ENCODE results near the gene NUCB1. TPM values are rescaled to one million over a fixed set of nuclear protein-coding genes. Genes with fewer than 3 reads are reported as not detected.
"Not testable (repeated sequence)": the region's sequence is repeated elsewhere in the genome, so short reads cannot be mapped to it uniquely, and the experiment has no call there.

NUCB1 gene
- total RNA-seq, 2 experiments from 2014 or later, result 229 to 236 TPM

GRCh38 chr19:48910803-48911202 is 10.7 kb downstream of the NUCB1 start:
- Mint-ChIP-seq H3K9me3 (ENCODE audit: insufficient read depth) (no peaks in the 10 kb centered on the region), H3K4me1 (ENCODE audit: low read depth) (peaks cover 2% of the 10 kb centered on the region), H3K36me3 (ENCODE audit: low read depth) (peaks cover 64% of the 10 kb centered on the region), H3K27me3 (ENCODE audit: low read depth) (no peaks in the 10 kb centered on the region), H3K27ac (no peak overlapping the region), H3K4me3 (no peak overlapping the region)
- ATAC-seq (no peak), DNase-seq (no peak)
- ChIA-PET CTCF (no interaction called here), POLR2A (interaction anchor here (1.0 to 1.6 kb wide), 2 partner anchors 10 to 14 kb away, joined by 3 to 4 read pairs; no protein-coding TSS in a partner anchor)

GRCh38 chr19:48913114-48913889 is 13.2 kb downstream of the NUCB1 start:
- Mint-ChIP-seq H3K27ac (no peak overlapping the region), H3K36me3 (ENCODE audit: low read depth) (peaks cover 59% of the 10 kb centered on the region), H3K4me1 (ENCODE audit: low read depth) (peaks cover 3% of the 10 kb centered on the region), H3K27me3 (ENCODE audit: low read depth) (no peaks in the 10 kb centered on the region), H3K9me3 (ENCODE audit: insufficient read depth) (no peaks in the 10 kb centered on the region), H3K4me3 (no peak overlapping the region)
- DNase-seq, result peak; percentile 39
- no peak for ATAC-seq
- POLR2A ChIA-PET, result interaction anchor here (0.6 to 1.3 kb wide), 2 partner anchors 9 to 39 kb away, joined by 3 read pairs; no protein-coding TSS in a partner anchor
- CTCF ChIA-PET, result interaction anchor here (1.7 kb wide), 1 partner anchor 57 kb away, joined by 5 read pairs; no protein-coding TSS in a partner anchor

- Mint-ChIP-seq H3K4me3 (no peak overlapping the region), H3K9me3 (ENCODE audit: insufficient read depth) (no peaks in the 10 kb centered on the region), H3K27ac (peak overlapping the region; percentile 34), H3K27me3 (ENCODE audit: low read depth) (no peaks in the 10 kb centered on the region), H3K4me1 (ENCODE audit: low read depth) (peaks cover 3% of the 10 kb centered on the region), H3K36me3 (ENCODE audit: low read depth) (peaks cover 60% of the 10 kb centered on the region)
- POLR2A ChIA-PET, result interaction anchor here (0.5 kb wide), 1 partner anchor 1986 kb away, joined by 3 read pairs; no protein-coding TSS in a partner anchor
- CTCF ChIA-PET, result interaction anchor here (1.7 kb wide), 1 partner anchor 56 kb away, joined by 5 read pairs; no protein-coding TSS in a partner anchor
- DNase-seq, result no peak
- ATAC-seq, result no peak
These were observed 14.1 kb downstream of the NUCB1 start for GRCh38 chr19:48914181-48914580.

GRCh38 chr19:48915757-48916156 is 15.6 kb downstream of the NUCB1 start:
- ChIA-PET POLR2A (no interaction called here), CTCF (interaction anchor here (2.1 kb wide), 1 partner anchor 55 kb away, joined by 5 read pairs; no protein-coding TSS in a partner anchor)
- Mint-ChIP-seq H3K36me3 (ENCODE audit: low read depth) (peaks cover 52% of the 10 kb centered on the region), H3K9me3 (ENCODE audit: insufficient read depth) (no peaks in the 10 kb centered on the region), H3K4me1 (ENCODE audit: low read depth) (peaks cover 3% of the 10 kb centered on the region), H3K27me3 (ENCODE audit: low read depth) (no peaks in the 10 kb centered on the region), H3K4me3 (no peak overlapping the region), H3K27ac (no peak overlapping the region)
- DNase-seq (no peak), ATAC-seq (no peak)

- Mint-ChIP-seq H3K4me3 (no peak overlapping the region), H3K27me3 (ENCODE audit: low read depth) (no peaks in the 10 kb centered on the region), H3K9me3 (ENCODE audit: insufficient read depth) (no peaks in the 10 kb centered on the region), H3K4me1 (ENCODE audit: low read depth) (peaks cover 3% of the 10 kb centered on the region), H3K36me3 (ENCODE audit: low read depth) (peaks cover 47% of the 10 kb centered on the region), H3K27ac (no peak overlapping the region)
- ATAC-seq, result no peak
- CTCF ChIA-PET, result interaction anchor here (1.1 to 2.1 kb wide), 3 partner anchors 28 to 122 kb away, joined by 3 to 5 read pairs (median 3); no protein-coding TSS in a partner anchor
- DNase-seq, result no peak
- POLR2A ChIA-PET, result no interaction called here
These were observed 18.0 kb downstream of the NUCB1 start for GRCh38 chr19:48918071-48918470.

GRCh38 chr19:48918801-48919247 is 18.7 kb downstream of the NUCB1 start:
- DNase-seq (peak; percentile 31), ATAC-seq (peak; percentile 52)
- no peaks in the 10 kb centered on the region for H3K9me3 Mint-ChIP-seq (ENCODE audit: insufficient read depth)

GRCh38 chr19:48919271-48919670 is 19.2 kb downstream of the NUCB1 start:
- H3K27me3 Mint-ChIP-seq (ENCODE audit: low read depth); ATAC-seq; POLR2A ChIA-PET: not testable (repeated sequence)

More at GRCh38 chr19:48918801-48919247, 18.7 kb downstream of the NUCB1 start:
- no peak overlapping the region for H3K4me3 Mint-ChIP-seq
- no peak overlapping the region for H3K27ac Mint-ChIP-seq
- ChIA-PET CTCF (interaction anchor here (1.1 to 1.4 kb wide), 2 partner anchors 27 to 123 kb away, joined by 3 read pairs; no protein-coding TSS in a partner anchor), POLR2A (interaction anchor here (0.6 kb wide), 1 partner anchor 47 kb away, joined by 3 read pairs; the partner anchor contains the start of gene PPP1R15A)
- peaks cover 44% of the 10 kb centered on the region for H3K36me3 Mint-ChIP-seq (ENCODE audit: low read depth)
- H3K27me3 Mint-ChIP-seq (ENCODE audit: low read depth), result no peaks in the 10 kb centered on the region
- H3K4me1 Mint-ChIP-seq (ENCODE audit: low read depth), result peaks cover 3% of the 10 kb centered on the region

GRCh38 chr19:48920949-48921348 is 20.8 kb downstream of the NUCB1 start:
- H3K27me3 Mint-ChIP-seq (ENCODE audit: low read depth), result no peaks in the 10 kb centered on the region
- ATAC-seq (no peak), DNase-seq (no peak)
- H3K9me3 Mint-ChIP-seq (ENCODE audit: insufficient read depth), result no peaks in the 10 kb centered on the region
- H3K4me3 Mint-ChIP-seq, result no peak overlapping the region
- H3K36me3 Mint-ChIP-seq (ENCODE audit: low read depth), result peaks cover 37% of the 10 kb centered on the region
- peaks cover 3% of the 10 kb centered on the region for H3K4me1 Mint-ChIP-seq (ENCODE audit: low read depth)
- no peak overlapping the region for H3K27ac Mint-ChIP-seq
- POLR2A ChIA-PET, result interaction anchor here (0.8 kb wide), 1 partner anchor 225 kb away, joined by 3 read pairs; no protein-coding TSS in a partner anchor
- CTCF ChIA-PET, result no interaction called here

More at GRCh38 chr19:48919271-48919670, 19.2 kb downstream of the NUCB1 start:
- H3K9me3 Mint-ChIP-seq (ENCODE audit: insufficient read depth); H3K27ac Mint-ChIP-seq; DNase-seq; H3K4me1 Mint-ChIP-seq (ENCODE audit: low read depth); H3K4me3 Mint-ChIP-seq: not testable (repeated sequence)
- CTCF ChIA-PET, result interaction anchor here (0.8 to 1.4 kb wide), 4 partner anchors 27 to 124 kb away, joined by 3 to 4 read pairs (median 3); partner anchors contain the start of genes GYS1 and RUVBL2
- H3K36me3 Mint-ChIP-seq (ENCODE audit: low read depth), result peaks cover 41% of the 10 kb centered on the region

- ChIA-PET POLR2A (no interaction called here), CTCF (interaction anchor here (1.7 kb wide), 1 partner anchor 11 kb away, joined by 4 read pairs; no protein-coding TSS in a partner anchor)
- Mint-ChIP-seq H3K9me3 (ENCODE audit: insufficient read depth) (no peaks in the 10 kb centered on the region), H3K4me3 (no peak overlapping the region), H3K27ac (no peak overlapping the region), H3K36me3 (ENCODE audit: low read depth) (peaks cover 35% of the 10 kb centered on the region), H3K27me3 (ENCODE audit: low read depth) (no peaks in the 10 kb centered on the region), H3K4me1 (ENCODE audit: low read depth) (peaks cover 4% of the 10 kb centered on the region)
- DNase-seq (no peak), ATAC-seq (no peak)
These were observed 21.8 kb downstream of the NUCB1 start for GRCh38 chr19:48921721-48922500.

GRCh38 chr19:48922548-48923490 is 22.7 kb downstream of the NUCB1 start:
- ATAC-seq (no peak), DNase-seq (no peak)
- Mint-ChIP-seq H3K27me3 (ENCODE audit: low read depth) (no peaks in the 10 kb centered on the region), H3K27ac (peak overlapping the region; percentile 18), H3K36me3 (ENCODE audit: low read depth) (peaks cover 33% of the 10 kb centered on the region), H3K9me3 (ENCODE audit: insufficient read depth) (no peaks in the 10 kb centered on the region), H3K4me3 (no peak overlapping the region), H3K4me1 (ENCODE audit: low read depth) (peaks cover 4% of the 10 kb centered on the region)
- POLR2A ChIA-PET, result interaction anchor here (0.6 kb wide), 1 partner anchor 10 kb away, joined by 3 read pairs; no protein-coding TSS in a partner anchor
- CTCF ChIA-PET, result interaction anchor here (1.7 kb wide), 1 partner anchor 10 kb away, joined by 4 read pairs; no protein-coding TSS in a partner anchor

Measured in activated CD8-positive, alpha-beta T cell treated with anti-CD3 and anti-CD28 coated beads, Interleukin-2, amount 10 ng/mL, durations not matched to agents 7 days and 5 days (primary cell).